ENCODE measurements around the gene LANCL2.

LANCL2 gene

DNA sequence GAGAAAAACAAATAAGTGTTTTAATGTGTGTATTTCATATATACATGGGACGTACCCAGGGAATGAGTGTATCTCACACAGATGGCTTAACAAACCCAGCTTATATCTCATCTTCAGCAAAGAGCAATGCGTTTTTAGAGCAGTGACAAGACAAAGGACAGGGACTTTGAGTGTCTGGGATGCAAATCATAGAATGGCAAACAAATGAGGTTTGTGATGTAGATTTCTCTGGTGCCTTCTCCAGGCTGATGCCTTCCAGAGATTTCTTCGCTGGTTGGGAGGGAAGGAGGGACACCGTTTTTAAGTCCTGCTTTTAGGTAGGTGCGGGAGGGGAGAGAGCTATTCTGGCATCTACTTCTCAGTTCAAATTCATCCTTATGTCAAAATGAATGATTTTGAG lies 16.6 kb downstream of the LANCL2 start:
- no peak for TF ChIP-seq CTCF (conservative IDR thresholded peaks at IDR 0.05; ENCODE audit: control insufficient read depth, insufficient read depth, low read depth, low read length)
- H3K4me3 ChIP-seq (ENCODE audit: control insufficient read depth, low read depth, low read length) = no peak overlapping the region
- DNase-seq (ENCODE audit: low read depth) = no peak

- TF ChIP-seq CTCF (conservative IDR thresholded peaks at IDR 0.05; ENCODE audit: control insufficient read depth, insufficient read depth, low read depth, low read length) = no peak
- DNase-seq (ENCODE audit: low read depth) = no peak
- H3K4me3 ChIP-seq (ENCODE audit: control insufficient read depth, low read depth, low read length) = no peak overlapping the region
Observed at GRCh38 chr7:55382251-55382650, 17.1 kb downstream of the LANCL2 start.

GRCh38 chr7:55386541-55386940 lies 21.4 kb downstream of the LANCL2 start:
- DNase-seq (ENCODE audit: low read depth) = no peak
- H3K4me3 ChIP-seq (ENCODE audit: control insufficient read depth, low read depth, low read length) = no peak overlapping the region
- no peak for TF ChIP-seq CTCF (conservative IDR thresholded peaks at IDR 0.05; ENCODE audit: control insufficient read depth, insufficient read depth, low read depth, low read length)

- DNase-seq (ENCODE audit: low read depth) = peak; percentile 61
- no peak for TF ChIP-seq CTCF (conservative IDR thresholded peaks at IDR 0.05; ENCODE audit: control insufficient read depth, insufficient read depth, low read depth, low read length)
Observed at GRCh38 chr7:55387062-55387965, 22.2 kb downstream of the LANCL2 start.

DNA sequence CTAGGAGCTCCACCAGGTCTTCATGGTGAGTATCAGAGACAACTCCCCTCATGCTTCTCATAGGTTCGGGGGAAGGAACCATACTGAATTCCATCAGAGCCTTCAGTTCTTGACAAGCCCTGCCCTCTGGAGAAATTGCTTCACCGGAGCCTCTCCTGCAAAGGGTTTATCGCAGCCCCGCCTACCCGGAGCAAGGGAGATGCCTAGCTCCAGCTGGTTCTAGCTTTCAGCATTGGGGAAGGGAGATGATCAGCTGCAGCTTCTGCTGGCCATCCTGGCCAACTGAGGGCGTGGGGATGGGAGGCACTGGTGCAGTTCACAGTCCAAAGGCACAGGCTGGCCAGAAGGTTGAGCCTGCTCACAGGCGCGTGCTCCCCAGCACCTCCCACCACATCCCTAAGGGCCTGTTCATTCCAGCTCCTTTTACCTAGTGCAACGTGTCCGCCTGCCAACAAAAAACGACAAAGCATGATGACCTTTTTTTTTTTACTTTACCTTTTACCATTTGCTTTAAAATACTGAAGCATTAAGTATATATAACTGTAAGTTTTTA lies 31.2 kb downstream of the LANCL2 start:
- DNase-seq (ENCODE audit: low read depth) = no peak
- TF ChIP-seq CTCF (conservative IDR thresholded peaks at IDR 0.05; ENCODE audit: control insufficient read depth, insufficient read depth, low read depth, low read length) = no peak
- H3K4me3 ChIP-seq (ENCODE audit: control insufficient read depth, low read depth, low read length) = no peak overlapping the region

More at GRCh38 chr7:55387062-55387965, 22.2 kb downstream of the LANCL2 start:
- H3K4me3 ChIP-seq (ENCODE audit: control insufficient read depth, low read depth, low read length) = no peak overlapping the region

DNA sequence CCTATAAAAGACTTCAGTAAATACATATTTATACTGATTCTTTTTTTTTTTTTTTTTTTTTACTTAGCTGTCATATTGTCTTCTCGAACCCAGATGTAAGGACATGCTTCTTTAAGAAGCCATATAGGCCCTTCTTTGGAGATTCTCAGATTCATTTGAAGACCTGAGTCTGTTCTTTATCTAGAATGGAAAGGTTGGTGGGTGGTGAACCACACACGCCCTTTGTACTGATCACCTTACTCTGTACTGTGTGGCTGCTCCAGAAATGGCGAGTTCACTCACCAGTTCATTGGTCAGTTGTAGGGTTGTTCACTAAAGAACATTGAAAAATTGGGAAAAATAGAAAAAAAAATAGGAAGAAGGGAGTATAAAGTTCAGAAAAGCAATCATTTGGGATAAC lies 32.5 kb downstream of the LANCL2 start:
- H3K4me3 ChIP-seq (ENCODE audit: control insufficient read depth, low read depth, low read length) = no peak overlapping the region
- no peak for DNase-seq (ENCODE audit: low read depth)
- no peak for TF ChIP-seq CTCF (conservative IDR thresholded peaks at IDR 0.05; ENCODE audit: control insufficient read depth, insufficient read depth, low read depth, low read length)
